ENCODE measurements around the gene HNRNPH1.
"Not testable (repeated sequence)": the region's sequence is repeated elsewhere in the genome, so short reads cannot be mapped to it uniquely, and the experiment has no call there.

Gene HNRNPH1, protein sequence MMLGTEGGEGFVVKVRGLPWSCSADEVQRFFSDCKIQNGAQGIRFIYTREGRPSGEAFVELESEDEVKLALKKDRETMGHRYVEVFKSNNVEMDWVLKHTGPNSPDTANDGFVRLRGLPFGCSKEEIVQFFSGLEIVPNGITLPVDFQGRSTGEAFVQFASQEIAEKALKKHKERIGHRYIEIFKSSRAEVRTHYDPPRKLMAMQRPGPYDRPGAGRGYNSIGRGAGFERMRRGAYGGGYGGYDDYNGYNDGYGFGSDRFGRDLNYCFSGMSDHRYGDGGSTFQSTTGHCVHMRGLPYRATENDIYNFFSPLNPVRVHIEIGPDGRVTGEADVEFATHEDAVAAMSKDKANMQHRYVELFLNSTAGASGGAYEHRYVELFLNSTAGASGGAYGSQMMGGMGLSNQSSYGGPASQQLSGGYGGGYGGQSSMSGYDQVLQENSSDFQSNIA

GRCh38 chr5:179623003-179623905 lies at the start of gene HNRNPH1:
Gene HNRNPH1, minus strand, starts transcription at chr5:179623671. Its CDS starts 538 bp downstream, at chr5:179623133.
- peak; percentile 33 for TF ChIP-seq CTCF (conservative IDR thresholded peaks at IDR 0.05)
- H3K27ac ChIP-seq: peak within 1 kb of the TSS; percentile 100

DNA sequence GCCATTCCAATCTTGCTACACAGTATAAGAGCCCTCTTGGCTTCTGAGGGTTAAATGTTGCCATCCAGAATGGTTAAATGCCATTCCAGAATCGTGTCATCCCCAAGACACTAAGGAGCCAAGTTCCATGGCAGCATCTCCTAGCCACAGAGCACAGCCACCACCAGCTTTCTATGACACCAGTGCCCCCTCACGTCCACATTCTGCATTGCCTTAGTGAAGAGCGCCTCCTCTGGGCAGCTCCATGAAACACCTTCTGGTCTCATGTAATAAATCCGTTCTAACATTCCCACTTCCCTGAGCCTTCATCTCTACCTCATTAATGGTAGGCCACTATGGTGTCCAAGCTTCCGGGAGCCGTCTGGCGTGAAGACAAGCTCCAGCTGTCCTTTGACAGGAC lies 44.9 kb upstream of the HNRNPH1 start:
- H3K27ac ChIP-seq: no peak overlapping the region
- TF ChIP-seq CTCF (conservative IDR thresholded peaks at IDR 0.05): peak; percentile 25

GRCh38 chr5:179661647-179662046 lies 38.2 kb upstream of the HNRNPH1 start:
- H3K27ac ChIP-seq: not testable (repeated sequence)

- peak overlapping the region; percentile 81 for H3K27ac ChIP-seq
Measured at GRCh38 chr5:179658179-179658856, 34.8 kb upstream of the HNRNPH1 start.

DNA sequence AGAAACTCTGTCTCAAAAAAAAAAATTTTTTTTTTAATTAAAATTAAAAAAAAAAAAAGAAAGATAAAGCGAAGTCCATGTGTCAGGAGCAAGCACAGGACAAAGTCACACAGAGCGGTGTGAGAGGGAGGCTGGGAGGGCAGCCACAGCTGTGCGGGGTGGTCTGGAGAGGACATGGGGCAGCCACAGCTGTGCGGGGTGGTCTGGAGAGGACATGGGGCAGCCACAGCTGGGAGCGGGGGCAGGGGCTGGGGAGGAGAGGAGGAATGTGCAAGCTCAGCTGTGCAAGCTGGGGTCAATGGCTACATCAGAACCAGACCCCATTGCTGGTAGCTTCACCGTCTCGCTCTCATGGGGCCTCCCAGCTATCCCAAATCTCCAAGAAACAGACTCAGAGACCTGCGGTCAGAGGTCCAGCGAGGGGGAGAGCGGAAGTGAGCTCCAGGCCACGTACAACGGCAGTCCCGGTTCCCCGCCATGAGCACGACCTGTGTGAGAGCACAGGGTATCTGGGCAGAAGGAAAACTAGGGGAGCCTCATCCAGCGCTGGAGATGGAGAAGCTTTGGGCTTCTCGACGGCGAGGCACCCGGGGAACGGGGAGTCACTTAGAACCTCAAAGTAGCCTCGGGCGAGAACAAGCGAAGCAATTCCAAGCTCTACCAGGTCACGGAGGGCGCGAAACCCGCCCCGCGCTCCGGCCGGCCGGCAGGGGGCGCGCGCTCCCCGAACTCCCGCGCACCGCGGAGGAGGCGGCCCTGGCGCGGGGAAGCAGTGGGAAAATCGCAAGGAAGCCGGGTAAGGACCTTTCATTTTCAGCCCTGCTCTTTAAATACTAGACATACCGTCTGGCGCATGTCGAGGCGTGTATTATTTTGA lies 34.1 kb upstream of the HNRNPH1 start:
- not testable (repeated sequence) for H3K27ac ChIP-seq

GRCh38 chr5:179653135-179653534 lies 29.7 kb upstream of the HNRNPH1 start:
- H3K27ac ChIP-seq: not testable (repeated sequence)

GRCh38 chr5:179650245-179650644 lies 26.8 kb upstream of the HNRNPH1 start:
- not testable (repeated sequence) for H3K27ac ChIP-seq

- H3K27ac ChIP-seq: not testable (repeated sequence)
Measured at GRCh38 chr5:179649166-179649703, 25.8 kb upstream of the HNRNPH1 start.

DNA sequence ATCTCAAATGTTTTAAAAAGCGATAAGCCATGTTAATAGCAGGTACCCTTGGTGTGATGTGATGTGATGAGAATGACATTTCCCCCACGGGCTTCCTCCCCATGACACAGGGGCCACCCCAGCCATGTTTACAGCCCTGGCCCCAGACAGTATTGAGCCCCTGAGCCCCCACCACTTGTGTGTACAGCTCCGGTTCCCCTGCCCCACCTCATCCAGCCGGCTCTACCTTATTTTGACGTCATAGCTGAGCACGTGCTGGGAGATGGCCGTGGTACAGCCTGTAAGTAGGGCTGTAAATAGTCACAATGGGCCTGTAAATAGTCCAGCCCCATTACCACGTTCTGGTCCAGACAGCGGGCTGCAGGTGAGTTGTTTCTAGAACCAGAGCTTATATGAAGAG lies 24.9 kb upstream of the HNRNPH1 start:
- no peak overlapping the region for H3K27ac ChIP-seq
- TF ChIP-seq CTCF (conservative IDR thresholded peaks at IDR 0.05): no peak

DNA sequence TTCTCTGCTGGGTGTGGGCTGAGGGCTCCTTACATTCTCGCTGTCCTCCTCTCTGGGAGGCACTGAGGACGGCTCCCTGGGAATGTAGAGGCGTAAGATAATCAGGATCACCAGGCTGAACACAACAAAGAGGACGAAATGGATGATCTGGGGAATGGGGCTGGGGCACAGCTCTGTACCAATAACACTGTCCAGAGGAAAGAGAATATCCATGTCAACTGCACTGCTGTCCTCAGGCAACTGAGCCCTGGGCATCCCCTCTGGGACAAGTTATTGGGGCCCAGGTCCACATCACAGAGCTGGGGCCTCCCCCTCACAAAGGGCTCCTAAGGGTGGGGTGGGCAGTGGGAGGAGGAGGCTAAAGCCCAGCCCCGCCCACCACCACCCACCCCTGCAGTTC lies 21.3 kb upstream of the HNRNPH1 start:
- not testable (repeated sequence) for H3K27ac ChIP-seq

GRCh38 chr5:179643141-179643920 lies 19.9 kb upstream of the HNRNPH1 start:
- H3K27ac ChIP-seq: not testable (repeated sequence)

GRCh38 chr5:179642626-179643025 lies 19.2 kb upstream of the HNRNPH1 start:
- not testable (repeated sequence) for H3K27ac ChIP-seq

GRCh38 chr5:179641745-179642144 lies 18.3 kb upstream of the HNRNPH1 start:
- H3K27ac ChIP-seq: not testable (repeated sequence)

GRCh38 chr5:179639296-179639695 lies 15.8 kb upstream of the HNRNPH1 start:
- H3K27ac ChIP-seq: not testable (repeated sequence)

All from VCaP (cell line).